Measurements from ENCODE around the gene GPR157. TPM values are rescaled to one million over a fixed set of nuclear protein-coding genes. Genes with fewer than 3 reads are reported as not detected.
"Not testable (repeated sequence)": the region's sequence is repeated elsewhere in the genome, so short reads cannot be mapped to it uniquely, and the experiment has no call there.

Gene GPR157
- total RNA-seq, 4 donors from 2014 or later = 3.3 to 208 (median 10.4) TPM

DNA sequence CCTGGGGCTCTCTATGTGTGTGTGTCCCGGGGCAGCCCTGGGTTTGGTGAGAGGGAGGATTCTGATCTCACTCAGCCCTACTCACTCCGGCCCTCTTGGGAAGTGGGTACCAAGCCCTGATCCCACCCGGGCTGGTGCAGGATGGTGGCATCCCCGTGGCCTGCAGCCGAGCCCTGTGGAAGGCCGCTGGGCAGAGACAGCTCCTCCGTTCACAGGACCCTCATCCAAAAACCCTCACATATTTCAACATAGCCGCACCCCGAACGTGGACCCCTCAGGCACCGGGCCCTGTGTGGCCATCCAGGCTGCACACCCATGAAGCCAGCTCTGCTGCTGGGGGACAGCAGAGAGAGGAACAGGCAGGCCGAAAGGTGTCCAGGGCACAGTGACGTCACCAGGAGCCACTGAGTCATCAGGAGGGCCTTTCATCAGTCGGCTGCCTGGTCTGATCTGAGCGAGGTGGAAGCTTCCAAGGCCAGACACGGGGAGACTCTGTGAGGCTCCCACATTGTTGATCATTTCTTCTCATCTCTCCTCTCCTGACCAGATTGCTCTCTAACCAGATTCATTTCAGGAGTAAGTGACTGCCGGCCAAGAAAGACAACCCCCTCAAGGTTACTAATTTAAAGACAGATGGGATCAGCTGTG, 16.2 kb upstream of the GPR157 start:
- Histone ChIP-seq H3K36me3 (no peaks in the 10 kb centered on the region), H3K4me1 (no peaks in the 10 kb centered on the region), H3K27me3 (no peaks in the 10 kb centered on the region), H3K9me3 (no peaks in the 10 kb centered on the region), H3K27ac (no peak overlapping the region), H3K4me3 (no peak overlapping the region)
- peak in 1 of 3 donors; percentile 56 for DNase-seq
- TF ChIP-seq, protein P1, sequence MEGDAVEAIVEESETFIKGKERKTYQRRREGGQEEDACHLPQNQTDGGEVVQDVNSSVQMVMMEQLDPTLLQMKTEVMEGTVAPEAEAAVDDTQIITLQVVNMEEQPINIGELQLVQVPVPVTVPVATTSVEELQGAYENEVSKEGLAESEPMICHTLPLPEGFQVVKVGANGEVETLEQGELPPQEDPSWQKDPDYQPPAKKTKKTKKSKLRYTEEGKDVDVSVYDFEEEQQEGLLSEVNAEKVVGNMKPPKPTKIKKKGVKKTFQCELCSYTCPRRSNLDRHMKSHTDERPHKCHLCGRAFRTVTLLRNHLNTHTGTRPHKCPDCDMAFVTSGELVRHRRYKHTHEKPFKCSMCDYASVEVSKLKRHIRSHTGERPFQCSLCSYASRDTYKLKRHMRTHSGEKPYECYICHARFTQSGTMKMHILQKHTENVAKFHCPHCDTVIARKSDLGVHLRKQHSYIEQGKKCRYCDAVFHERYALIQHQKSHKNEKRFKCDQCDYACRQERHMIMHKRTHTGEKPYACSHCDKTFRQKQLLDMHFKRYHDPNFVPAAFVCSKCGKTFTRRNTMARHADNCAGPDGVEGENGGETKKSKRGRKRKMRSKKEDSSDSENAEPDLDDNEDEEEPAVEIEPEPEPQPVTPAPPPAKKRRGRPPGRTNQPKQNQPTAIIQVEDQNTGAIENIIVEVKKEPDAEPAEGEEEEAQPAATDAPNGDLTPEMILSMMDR (IDR thresholded peaks at IDR 0.05) = no peak
- TF ChIP-seq POLR2A (IDR thresholded peaks at IDR 0.05) = no peak

DNA sequence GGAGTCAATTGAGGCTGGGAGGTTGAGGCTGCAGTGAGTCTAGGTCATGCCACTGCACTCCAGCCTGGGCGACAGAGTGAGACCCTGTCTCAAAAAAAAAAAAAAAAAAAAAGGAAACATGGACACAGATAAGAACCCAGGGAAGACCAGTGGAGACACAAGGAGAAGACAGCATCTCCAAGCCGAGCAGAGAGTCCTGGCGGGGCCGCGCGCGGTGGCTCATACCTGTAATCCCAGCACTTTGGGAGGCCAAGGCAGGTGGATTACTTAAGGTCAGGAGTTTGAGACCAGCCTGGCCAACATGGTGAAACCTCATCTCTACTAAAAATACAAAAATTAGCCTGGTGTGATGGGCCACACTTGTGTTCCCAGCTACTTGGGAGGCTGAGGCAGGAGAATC, 15.6 kb upstream of the GPR157 start:
- H3K4me1 ChIP-seq, DNase-seq, H3K4me3 ChIP-seq, H3K36me3 ChIP-seq, H3K9me3 ChIP-seq, H3K27me3 ChIP-seq, H3K27ac ChIP-seq: not testable (repeated sequence)

DNA sequence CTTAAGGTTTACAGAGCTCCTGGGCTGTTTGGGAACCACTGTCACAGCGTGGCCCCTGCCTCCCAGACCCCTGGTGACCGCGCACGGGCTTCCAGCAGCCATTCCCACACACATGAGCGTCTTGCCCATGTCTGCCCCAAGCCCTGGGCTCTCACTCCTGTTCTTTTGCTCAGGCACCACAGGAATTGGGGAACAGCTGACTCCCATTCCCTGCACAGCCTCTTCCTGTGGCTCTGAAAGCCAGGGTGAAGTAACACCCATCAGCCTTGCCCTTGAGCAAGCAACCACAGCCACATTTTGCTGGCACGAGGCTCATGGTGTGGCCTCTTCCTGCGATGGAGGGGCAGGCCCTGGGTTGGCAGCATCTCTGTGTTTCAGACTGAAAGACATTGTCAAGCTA, 14.3 kb upstream of the GPR157 start:
- Histone ChIP-seq H3K9me3 (no peaks in the 10 kb centered on the region), H3K4me1 (no peaks in the 10 kb centered on the region), H3K36me3 (no peaks in the 10 kb centered on the region), H3K27me3 (no peaks in the 10 kb centered on the region), H3K27ac (no peak overlapping the region), H3K4me3 (no peak overlapping the region)
- DNase-seq = no peak
- no peak for TF ChIP-seq POLR2A (IDR thresholded peaks at IDR 0.05)
- TF ChIP-seq, protein P1 (IDR thresholded peaks at IDR 0.05) = no peak

DNA sequence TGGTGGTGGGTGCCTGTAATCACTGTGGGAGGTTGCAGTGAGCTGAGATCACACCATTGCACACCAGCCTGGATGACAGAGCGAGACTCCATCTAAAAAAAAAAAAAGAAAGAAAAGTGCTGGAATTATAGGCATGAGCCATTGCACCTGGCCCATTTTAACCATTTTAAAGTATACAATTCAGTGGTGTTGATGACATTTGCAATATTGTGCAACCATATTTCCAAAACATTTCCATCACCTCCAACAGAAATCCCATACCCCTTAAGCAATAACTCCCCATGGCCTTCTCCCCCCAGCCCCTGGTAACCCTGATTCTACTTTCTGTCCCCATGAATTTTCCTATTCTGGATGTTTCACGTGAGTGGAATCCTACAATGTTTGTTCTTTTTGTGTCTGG, 11.0 kb upstream of the GPR157 start:
- Histone ChIP-seq H3K4me3 (no peak overlapping the region), H3K9me3 (no peaks in the 10 kb centered on the region), H3K27me3 (no peaks in the 10 kb centered on the region), H3K27ac (no peak overlapping the region), H3K36me3 (no peaks in the 10 kb centered on the region), H3K4me1 (no peaks in the 10 kb centered on the region)
- TF ChIP-seq, protein P1 (IDR thresholded peaks at IDR 0.05) = no peak
- no peak for TF ChIP-seq POLR2A (IDR thresholded peaks at IDR 0.05)
- DNase-seq = no peak

DNA sequence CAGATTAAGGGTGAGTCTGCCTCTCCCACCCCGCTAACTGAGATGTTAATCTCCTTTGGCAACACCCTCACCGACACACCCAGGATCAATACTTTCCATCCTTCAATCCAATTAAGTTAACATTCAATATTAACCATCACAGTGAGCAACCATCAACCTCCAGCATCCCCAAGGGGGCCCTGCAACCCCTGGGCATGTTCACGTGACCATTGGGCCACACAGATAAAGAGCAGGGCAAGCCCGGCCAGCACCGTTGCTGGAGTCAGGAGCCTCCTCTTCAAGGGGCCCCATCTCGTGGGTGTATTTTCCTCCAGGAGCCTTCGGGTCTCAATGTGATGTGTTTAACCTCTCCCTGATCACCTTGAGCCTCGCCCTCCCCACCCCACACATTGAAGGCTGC, 8.0 kb upstream of the GPR157 start:
- H3K9me3 ChIP-seq = no peaks in the 10 kb centered on the region
- no peaks in the 10 kb centered on the region for H3K4me1 ChIP-seq
- no peak overlapping the region for H3K4me3 ChIP-seq
- H3K27ac ChIP-seq = no peak overlapping the region
- H3K36me3 ChIP-seq = no peaks in the 10 kb centered on the region
- no peak for TF ChIP-seq POLR2A (IDR thresholded peaks at IDR 0.05)
- TF ChIP-seq, protein P1 (IDR thresholded peaks at IDR 0.05) = no peak
- no peaks in the 10 kb centered on the region for H3K27me3 ChIP-seq
- DNase-seq = no peak

DNA sequence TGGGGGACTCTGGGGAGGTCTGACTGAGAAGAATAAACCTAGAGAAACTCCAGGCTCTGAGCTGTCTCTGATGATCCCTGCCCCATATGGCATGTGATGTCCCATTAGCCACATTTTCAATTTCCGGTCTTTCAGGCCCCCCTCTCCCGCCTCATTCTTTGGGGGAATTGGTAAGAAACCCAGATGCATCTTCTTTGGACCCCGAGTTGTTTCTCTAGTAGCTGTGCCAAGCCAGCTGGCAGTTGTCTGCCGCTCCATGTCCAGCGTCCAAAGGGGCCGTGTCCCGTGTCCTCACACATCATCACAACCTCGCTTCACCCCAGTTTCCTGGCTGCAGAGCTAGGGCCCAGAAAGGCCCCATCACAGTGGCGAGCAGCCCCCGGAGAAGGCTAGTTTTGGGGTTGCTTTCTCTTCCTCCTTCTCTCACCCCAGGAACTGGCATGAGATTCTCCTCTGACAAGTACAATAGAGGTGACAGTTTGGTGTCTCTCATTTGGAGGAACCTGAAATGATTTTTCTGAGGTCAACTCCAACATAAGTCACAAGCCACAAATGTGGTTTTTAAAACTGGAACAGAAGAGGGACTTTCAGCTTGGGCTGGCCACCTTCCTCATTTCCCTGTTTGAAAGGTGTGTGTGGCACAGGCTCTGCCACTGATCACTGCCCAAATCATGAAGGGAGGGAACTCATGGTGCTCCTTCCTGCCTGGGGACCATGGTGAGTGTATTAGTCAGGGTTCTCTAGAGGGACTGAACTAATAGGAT, 6.4 kb upstream of the GPR157 start:
- no peak for DNase-seq
- H3K4me1 ChIP-seq = peaks cover 0 to 2% (median 0%) of the 10 kb centered on the region in 4 donors
- H3K27ac ChIP-seq = no peak overlapping the region
- H3K4me3 ChIP-seq = no peak overlapping the region
- TF ChIP-seq, protein P1 (IDR thresholded peaks at IDR 0.05) = no peak
- TF ChIP-seq POLR2A (IDR thresholded peaks at IDR 0.05) = no peak
- H3K36me3 ChIP-seq = no peaks in the 10 kb centered on the region
- H3K27me3 ChIP-seq = no peaks in the 10 kb centered on the region
- no peaks in the 10 kb centered on the region for H3K9me3 ChIP-seq

Data from Peyer's patch (tissue), 4 donors.